NCI-H1092 (cell line): ENCODE measurements around the gene POU2F3.
A peak's percentile ranks its signal among the peaks of the same experiment; 100 is the strongest.

Experiments used
- DNase-seq: peaks from one replicate; lab custom pipeline; 2025; lab: John Stamatoyannopoulos, UW

The POU2F3 gene

DNA sequence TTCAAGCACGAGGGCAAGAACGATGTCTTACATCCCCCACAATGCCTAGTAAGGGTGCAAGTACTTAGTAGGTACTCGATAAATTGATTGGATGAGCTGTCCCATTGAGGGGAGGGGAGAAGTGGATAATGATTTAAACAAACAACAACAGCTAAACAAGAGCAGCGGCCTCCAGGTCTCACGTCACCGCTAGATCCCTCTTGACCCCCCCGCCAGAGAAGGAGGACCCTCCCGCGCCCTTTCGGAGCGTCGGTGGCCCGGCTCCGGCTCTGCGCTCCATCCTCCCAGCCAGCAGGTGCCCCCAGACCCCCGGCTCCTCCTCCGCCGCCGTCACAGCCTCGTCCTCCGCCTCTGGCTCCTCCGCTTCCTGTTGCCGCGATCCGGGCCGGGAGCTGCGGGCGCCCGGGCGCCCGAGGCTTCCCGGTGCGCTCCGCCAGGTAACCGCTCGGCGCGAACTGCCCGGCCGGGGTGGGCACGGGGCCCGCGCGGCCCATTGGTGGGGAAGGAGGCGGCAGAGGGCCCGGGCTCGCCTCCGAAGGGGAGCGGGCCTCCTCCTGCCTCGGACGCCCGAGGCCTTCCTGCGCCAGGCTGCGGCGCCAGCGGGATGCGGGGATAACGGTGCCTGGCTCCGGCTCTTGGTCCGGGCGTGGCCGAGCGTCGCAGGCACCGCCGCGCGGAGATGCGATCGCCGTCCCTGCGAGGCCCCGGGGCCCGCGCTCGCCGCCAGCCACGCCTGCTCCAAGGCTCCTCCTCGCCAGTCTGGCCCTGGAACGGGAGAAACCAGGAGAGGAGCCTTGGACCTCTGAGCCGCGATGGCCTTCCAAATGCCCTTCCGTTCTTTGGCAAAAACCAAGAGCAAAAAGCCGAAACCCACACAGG is 85.2 kb downstream of the POU2F3 start, which contains the start of gene TLCD5:
Gene TLCD5, plus strand, starts transcription at position 368 of the 879 bp plus-strand sequence. CDS start 2,143 bp downstream, outside the sequence.
- DNase-seq, result peak; percentile 85

DNA sequence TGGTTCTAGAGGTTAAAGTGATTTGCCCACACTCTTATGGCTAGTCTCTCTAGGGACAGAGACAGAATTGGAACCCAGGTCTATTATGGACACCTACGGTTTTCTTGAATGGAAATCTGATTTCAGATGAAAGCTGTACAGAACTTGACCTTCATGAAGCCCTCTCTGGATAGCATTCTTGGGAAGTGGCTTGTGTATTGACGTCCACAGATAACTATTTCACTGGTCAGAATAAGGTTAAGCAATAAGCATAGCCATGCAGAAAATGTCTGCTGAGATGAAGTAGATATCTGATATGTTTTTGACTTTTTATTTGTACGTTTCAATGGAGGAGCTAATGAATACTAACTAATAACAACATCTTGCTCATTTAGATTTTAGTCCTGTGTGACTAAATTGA is 86.3 kb downstream of the POU2F3 start:
- no peak for DNase-seq

DNA sequence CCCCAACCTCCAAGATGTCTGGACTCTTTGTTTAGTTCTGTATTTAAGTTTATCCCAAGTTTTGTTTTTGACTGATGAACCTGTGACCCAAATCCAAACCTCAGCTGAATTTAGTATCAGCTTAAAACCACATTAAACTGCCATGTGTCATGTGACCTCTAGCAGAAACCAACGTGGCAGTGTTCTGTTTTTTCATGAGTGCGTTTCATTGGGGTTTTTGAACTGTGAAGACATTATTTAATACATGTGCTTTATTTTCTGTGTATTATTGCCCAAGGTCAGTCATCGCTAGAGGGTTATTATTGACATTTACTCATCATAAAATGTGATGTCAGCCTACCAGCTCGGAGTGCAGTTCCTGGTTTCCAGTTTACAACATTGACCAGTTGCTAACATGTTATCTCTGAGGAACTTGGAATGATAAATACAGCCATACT is 86.9 kb downstream of the POU2F3 start:
- no peak for DNase-seq

DNA sequence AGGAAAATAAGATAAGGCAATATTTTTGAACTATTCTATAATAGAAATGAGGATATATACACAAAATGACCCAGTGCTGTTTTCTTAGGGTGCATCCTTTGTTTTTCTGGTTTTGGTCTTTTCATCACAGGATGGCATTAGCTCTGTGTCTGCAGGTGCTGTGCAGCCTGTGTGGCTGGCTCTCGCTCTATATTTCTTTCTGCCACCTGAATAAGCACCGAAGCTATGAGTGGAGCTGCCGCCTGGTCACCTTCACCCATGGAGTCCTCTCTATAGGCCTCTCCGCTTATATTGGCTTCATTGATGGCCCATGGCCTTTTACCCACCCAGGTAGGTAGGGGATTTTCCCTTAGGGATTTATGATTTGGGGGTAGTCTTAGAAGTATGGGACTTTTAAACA is 87.4 kb downstream of the POU2F3 start:
- DNase-seq, result no peak

DNA sequence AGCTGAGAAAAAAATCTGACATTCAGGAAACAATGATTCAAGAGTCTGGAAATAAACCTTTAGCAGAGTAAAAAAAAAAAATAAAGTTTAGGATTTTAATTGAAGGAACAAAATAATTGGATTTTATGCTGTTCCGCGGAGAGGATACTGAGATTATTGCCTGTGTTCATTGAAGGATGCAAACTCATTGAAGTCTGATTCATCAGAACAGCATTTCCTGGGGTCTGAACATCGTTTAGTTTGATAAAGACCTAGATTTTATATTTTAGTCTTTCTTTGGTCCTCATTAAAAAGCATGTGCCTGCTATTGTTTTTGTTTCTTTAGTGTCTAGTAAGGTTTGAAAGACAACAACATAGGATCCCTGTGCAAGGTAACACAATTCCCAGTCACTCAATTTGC is 89.6 kb downstream of the POU2F3 start:
- no peak for DNase-seq

DNA sequence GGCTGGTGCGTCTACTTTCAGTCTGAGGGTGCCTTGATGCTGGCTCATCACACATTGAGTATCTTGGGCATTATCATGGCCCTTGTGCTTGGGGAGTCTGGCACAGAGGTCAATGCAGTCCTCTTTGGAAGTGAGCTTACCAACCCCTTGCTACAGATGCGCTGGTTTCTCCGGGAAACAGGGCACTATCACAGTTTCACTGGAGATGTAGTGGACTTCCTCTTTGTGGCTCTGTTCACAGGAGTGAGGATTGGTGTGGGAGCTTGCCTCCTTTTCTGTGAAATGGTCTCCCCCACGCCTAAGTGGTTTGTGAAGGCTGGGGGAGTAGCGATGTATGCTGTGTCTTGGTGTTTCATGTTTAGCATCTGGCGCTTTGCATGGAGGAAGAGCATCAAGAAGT is 90.1 kb downstream of the POU2F3 start:
- DNase-seq, result no peak

DNA sequence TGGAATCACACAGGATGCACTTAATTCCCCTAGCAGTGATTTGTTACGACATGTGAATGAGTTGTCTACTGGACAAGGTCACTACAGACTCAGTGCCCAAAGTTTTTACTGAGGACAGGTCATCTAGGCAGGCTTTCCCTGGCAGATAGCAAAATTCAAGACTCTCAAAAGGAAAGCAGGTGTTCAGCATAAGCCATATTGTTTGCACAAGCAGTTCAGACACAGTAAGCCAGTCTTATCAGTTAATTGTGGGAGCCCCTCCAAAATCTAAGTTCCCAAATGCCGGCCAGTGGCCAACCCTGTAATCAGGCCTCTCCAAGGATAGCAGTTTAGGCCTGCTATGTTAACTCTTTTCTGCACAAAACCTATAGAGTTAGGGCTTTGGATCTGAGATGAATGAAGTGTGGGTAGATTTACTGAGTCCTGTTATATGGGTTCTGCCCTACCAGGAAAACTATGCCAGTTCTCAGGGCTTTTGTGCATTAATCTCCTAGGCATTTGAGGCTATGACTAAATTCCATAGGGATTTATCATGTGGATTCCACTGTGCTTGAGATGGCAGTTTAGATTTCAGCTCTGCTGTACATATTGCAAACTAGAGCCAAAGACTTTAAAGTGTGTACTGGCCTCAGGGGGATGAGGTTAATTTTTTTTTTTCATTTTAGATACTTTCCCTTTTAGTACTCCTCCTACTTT is 91.5 kb downstream of the POU2F3 start:
- DNase-seq, result no peak

DNA sequence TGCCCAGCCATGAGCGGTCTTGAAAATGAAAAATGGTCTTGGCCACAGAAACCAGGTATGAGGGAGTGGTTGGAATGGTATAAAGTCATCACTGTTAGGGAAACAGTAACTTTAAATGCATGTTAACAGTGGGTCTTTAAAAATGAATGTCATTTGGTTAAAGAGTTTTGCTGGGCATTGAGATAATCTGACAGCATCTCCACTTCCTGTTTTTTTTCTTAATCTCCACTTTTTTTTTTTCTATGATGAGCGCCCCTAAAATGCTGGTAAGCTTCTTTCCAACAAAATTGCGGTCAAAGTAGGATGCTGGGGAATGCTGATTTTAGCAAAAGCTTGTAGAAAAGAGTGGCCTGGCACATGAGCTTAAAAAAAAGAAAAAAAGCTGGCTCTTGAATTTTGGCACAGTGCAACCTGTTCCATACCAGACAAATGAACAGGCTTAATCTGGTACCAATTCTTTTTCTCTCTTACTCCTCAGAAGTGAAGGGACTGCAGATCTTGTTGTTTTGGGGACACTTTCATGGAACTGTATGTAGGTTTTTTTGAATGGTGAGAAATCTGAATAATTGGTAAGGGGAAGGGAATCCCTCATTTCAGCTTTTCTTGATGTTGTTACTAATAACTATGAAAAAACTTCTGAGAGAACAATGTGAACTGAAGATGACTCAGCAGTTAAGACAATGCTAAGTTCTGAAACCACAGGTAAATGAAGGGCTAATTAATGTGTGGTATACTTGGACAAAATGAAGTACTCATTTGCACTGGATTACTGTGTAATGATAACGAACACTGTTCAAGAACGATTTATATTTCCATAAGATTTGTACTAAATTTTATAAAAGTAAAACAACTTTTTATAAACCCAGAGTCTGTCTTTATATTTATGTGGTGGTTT is 93.1 kb downstream of the POU2F3 start:
- no peak for DNase-seq

DNA sequence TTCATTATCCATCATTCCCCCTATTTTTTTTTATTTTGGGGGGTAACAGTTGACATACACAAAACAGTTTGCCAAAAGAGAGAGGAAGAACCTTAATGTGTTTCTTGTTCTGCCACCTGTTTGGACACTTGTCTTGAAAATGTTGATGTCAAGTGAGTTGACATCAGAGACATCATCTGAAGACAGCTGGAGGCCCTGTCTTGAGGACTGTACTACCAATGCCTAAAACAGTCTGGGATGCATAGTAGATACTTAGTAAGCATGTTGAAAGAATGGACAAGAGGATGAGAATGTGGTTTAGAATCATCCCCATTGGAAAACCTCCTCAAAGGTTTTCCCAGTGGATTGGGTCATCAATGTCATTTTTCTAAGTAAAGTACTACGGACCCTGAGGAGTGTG is 93.9 kb downstream of the POU2F3 start:
- no peak for DNase-seq

DNA sequence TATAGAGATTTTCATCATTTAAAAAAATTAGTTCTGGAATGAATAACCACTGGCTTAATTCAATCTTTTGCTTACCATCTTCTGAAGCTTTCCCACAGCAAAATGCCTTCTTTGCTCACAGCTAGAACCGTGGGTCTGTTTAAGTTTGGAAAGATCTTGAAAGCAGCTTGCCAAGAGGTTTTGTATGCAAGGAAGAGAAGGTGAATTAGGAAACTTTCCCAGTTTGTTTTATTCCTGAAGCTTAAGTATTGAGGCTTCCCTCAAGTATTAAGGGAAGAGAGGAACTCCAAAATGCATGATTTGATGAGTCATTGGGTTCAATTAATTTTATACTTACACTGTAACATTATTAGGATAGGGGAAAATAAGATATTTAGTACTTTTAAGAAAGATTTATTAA is 94.4 kb downstream of the POU2F3 start:
- DNase-seq, result no peak

DNA sequence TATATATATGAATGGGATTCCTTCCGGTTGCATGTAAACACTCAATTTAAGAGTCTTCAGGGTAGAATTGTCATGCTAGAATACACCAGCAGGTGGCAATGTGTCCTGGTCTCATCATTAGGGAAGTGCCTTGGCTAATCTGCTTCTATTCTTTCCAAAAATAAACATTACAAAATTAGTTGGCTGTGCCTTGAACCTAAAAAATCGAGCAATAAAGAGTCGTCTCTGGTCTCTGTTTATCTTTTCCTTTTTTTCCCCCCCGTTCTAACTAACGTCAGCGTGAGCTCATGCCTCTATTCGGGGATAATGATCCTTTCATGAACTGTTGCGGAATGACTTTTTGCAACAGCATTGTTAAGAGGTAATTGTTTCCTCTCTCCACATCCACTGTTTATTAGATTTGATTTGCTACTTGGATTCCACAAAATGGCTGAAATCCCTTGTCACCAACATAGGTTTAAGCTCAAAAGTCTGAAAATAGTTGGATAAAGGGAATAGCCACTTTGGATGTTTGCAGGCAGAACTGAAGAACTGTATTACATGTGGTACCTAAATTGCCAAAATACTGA is 95.0 kb downstream of the POU2F3 start:
- DNase-seq, result peak; percentile 52

DNA sequence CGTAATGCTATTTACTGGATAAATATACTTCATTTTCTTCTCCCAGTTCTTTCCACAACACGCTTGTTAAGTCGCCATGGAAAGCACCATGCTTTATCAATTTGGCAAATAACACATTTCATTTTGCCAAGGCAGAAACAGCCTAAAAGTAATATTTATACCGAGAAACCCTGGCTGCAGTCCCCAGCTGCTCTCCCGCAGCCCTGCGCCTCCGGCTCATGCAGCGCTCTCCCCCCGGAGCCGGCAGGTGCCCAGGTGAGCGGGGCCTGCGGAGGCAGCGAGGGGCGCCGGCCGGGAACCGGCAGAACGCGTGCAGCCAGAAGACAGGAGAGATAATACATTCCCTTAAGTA is 95.6 kb downstream of the POU2F3 start:
- peak; percentile 52 for DNase-seq

DNA sequence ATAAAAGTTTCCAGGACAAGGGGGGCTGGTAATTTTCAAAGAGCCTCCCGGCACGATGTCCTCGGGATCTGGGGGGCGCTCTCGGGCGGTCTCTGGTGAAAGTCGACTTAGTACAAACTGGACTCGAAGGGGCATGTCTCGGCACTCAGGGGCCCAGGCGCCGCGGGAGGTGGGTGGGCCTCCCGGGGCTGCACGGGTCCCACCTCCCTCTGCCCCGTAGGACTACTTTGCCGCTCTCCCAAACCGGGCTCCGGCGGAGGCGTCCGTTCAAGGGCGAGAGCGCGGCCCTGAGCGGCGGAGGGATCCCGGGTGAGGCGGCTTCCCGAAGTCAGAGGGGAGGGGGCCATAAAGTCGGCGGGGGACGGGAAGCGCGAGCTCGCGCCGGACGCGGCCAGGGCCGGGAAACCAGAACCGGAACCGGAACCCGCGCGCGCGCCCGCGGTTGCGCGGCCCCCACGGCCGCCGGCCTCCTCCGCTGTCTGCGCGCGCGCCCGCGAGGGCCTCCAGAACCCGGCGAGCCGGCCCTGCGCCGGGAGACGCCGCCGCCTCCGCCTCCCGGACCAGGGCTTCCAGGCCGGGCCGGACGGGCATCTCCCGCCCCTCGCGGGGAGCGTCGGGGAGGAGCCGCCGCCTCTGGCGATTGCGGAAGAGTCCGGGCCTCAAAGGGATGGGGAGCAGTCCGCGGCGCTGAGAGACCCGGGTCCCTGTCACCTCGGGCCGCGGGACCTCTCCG is 96.1 kb downstream of the POU2F3 start, which contains the start of gene ARHGEF12:
Gene ARHGEF12, plus strand, starts transcription at position 506 of the 733 bp plus-strand sequence. CDS start 831 bp downstream, outside the sequence.
- peak; percentile 96 for DNase-seq

DNA sequence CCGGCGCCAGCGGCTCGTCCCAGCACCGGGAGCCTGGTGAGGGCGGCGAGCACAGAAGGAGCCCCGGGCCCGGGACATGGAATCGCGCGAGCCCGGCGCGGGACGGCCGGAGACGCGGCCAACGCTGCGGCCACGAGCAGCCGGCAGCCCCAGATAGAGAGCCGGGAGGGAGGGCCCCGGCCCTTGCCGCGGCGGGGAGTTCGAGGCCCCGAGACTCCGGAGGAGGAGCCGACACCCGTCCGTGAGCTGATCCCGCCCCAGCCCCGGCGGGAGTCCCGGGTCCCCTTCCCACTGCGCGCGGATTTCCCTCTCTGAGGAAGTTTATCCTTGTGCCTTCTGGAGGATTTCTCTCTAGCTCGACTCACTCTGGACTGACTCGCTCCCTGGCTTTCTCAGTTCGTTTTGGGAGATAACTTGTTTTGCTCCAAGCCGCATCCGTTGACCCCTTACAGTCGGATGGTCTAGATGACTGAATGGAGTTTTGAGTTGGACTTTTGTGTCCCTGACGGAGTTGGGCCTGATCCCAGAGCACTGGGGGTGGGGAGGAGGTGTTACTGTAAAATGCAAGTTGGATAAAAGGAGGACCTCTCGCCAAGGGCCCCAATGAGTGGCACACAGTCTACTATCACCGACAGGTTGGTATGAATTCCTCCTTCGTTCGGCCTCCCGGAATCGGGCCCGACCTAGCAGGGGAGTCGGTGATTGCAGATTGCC is 96.9 kb downstream of the POU2F3 start:
- DNase-seq, result peak; percentile 18

DNA sequence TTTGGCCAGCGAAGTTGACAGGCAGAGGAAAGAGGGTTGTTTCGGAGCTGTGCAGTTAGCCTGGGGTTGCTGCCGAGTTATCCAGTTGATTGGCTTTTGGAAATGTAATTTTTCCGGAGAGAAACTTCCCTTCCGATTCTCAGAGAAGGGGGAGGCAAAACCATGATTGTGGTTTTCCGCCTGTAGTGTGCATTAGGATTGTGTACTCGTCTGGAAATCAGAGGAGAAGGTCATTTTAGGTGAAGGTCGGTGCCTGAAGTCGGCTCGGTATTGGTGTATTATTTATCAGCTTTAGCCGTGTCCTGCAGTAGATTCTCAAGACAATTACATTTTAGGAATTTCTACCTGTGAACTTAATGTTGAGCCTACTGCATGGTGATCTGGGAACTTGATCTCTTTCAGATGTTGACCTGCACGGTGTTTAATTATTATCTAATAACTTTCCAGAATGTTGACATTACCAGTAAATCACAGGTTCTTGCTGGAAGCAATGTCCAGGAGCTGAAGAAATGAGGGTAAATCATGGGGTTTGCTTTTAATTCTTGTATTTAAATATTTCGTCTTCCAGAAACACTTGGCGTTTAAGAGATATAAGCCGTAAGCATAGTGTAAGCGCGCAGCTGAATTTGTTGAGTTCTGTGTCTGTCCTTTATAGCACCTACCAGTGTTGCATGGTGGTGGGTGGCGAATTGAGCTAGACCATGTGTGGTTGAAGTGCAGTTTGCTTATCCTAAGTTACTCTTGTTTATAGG is 97.6 kb downstream of the POU2F3 start:
- DNase-seq, result no peak

DNA sequence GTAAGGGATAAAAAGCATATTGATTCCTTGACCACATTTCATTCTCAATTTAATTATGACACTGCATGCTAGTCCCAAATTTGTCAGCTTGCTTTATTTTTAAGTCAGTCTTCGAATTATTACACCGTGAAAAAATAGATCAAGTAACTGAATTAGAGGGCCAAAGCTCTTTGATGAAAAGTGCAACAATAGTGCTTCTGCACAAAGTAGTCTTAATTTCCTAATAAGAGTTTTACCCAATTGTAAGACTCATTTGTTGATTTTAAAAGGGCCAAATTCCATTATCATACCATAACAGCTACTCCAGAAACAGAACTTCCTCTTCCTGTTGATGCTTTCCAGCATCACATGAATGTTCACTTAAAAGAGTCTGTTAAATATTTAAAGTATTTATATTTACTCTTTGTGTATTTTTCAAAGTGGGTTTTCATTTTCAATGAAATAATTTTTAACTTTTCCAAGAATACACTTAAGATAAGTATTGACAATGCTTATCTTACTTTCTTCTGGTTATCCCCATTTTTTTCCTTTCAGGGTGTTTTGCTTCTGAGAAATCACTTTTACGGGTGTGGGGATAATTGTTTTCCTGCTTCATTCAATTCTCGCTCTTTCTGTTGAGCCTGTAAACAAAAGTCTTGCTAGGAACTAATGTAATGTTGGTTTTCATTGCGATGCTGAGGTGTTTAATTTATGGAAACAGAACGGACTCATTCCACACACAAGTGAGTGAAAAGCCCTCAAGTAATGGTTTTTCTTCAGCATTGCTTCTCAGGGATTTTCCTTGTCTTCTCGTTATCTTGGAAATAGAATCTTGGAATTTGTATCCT is 98.4 kb downstream of the POU2F3 start:
- no peak for DNase-seq

DNA sequence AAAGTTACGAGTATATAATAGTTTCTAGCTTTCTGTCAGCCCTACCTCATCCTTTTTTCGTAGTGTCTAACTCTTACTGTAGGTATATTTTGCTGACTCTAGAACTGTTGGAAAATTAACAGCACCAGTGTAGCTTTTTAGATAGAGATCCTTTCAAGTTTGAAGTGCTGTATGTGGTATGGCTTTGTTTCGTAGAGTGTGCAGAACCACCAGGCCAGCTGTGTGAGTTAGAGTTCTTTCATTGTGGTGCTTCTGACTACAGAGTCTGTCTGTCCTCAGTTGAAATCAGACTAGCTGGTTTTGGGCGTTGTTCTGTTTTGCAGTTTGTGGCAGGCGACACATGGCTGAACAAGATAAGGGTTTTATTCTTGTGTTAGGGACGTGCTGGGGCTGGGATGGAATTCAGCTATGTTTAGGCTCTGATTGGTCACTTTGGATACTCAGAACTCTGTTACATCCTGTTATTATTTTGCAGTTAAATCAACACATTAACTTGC is 99.5 kb downstream of the POU2F3 start:
- no peak for DNase-seq

DNA sequence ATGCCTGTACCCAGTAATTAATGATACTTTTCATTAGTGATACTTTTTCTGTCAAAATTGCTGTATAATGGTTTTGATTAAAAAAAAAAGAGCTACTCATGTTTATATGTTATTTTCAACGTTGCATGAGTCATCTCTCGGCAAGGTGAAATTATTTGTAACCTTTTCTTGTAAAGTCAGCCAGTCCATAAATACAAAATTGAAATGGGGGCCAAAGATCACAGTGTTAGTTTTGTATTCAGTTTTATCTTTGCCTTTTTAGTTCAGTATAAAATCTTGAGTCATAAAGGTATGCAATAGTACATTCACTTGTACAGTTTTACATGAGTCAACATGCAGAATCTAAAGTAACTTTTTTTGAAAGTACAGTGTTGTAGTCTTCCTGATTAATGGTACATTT is 100.6 kb downstream of the POU2F3 start:
- no peak for DNase-seq

DNA sequence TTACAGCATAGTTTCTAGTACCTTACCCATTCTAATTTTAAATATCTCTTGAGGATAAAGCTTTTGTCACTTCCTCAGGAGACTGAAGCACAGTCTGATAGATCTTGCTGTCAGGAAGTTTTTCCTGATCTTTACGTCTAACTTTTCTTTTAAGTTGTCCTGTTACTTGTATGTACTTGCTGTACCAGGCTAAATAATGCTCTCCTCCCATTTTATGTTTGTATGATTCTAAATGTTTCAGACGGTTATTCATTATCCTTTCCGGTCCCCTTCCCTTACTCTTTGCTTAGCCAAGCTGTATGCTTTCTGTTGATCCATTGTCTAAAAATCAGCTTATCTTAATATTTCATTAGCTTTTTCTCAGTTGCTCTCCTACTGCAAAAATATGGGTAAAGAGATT is 102.3 kb downstream of the POU2F3 start:
- no peak for DNase-seq
